Activated T-cell treated with anti-CD3 and anti-CD28 coated beads for 4 hours (primary cell): ENCODE data around the gene ZNF599.
"Not testable (repeated sequence)": the region's sequence is repeated elsewhere in the genome, so short reads cannot be mapped to it uniquely, and the experiment has no call there.

ENCODE experiments used
- DNase-seq: peaks from one replicate; pipeline ENCODE4 v3.0.0-alpha.2; 2020

The ZNF599 gene

GRCh38 chr19:34772697-34773554 lies at the start of gene ZNF599:
TSS of gene ZNF599 (minus strand) at chr19:34773215. CDS start at chr19:34772841, 374 bp downstream.
- peak; percentile 82 for DNase-seq

DNA sequence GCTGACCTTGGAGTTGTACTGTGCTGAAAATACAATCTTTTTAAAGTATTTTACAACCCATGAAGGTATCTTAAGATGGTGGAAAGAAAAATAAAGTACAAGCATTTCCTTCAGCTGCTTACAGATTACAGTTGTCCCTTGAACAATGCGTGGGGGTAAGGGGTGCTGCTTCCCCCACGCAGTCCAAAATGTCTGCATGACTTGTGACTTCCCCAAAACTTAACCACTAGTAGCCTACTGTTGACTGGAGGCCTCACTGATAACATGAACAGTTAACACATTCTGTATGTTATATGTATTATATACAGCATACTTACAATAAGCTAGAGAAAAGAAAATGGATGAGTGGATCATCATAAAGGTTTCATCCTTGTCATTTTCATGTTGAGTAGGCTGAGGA lies 45.3 kb upstream of the ZNF599 start:
- no peak for DNase-seq

GRCh38 chr19:34816708-34817107 lies 43.7 kb upstream of the ZNF599 start:
- no peak for DNase-seq

GRCh38 chr19:34808566-34808965 lies 35.6 kb upstream of the ZNF599 start:
- no peak for DNase-seq

GRCh38 chr19:34806976-34807860 lies 34.2 kb upstream of the ZNF599 start:
- DNase-seq, result no peak

DNA sequence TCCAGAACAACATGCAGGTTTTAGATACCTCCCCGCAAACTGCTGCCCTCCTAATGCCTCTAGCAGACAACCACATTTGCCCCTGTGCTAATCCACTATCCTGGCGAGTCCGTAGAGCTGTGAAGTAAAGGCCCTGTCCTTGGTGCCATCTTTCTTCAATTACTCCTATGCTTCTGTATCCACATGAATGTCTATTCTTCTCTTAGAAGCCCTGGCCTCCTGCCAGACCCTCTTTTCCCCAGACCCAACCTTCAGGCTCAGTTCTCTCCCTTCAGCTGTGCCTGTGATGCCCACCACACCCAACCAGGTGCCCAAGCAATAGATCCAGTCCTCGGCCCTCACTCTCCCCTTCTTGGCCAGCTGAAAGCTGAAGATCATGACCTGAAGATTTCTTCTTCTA lies 31.1 kb upstream of the ZNF599 start:
- DNase-seq, result no peak

DNA sequence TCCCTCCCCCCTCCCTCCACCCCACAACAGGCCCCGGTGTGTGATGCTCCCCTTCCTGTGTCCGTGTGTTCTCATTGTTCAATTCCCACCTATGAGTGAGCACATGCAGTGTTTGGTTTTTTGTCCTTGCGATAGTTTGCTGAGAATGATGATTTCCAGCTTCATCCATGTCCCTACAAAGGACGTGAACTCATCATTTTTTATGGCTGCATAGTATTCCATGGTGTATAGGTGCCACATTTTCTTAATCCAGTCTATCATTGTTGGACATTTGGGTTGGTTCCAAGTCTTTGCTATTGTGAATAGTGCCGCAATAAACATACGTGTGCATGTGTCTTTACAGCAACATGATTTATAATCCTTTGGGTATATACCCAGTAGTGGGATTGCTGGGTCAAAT lies 23.9 kb upstream of the ZNF599 start:
- DNase-seq, result not testable (repeated sequence)

DNA sequence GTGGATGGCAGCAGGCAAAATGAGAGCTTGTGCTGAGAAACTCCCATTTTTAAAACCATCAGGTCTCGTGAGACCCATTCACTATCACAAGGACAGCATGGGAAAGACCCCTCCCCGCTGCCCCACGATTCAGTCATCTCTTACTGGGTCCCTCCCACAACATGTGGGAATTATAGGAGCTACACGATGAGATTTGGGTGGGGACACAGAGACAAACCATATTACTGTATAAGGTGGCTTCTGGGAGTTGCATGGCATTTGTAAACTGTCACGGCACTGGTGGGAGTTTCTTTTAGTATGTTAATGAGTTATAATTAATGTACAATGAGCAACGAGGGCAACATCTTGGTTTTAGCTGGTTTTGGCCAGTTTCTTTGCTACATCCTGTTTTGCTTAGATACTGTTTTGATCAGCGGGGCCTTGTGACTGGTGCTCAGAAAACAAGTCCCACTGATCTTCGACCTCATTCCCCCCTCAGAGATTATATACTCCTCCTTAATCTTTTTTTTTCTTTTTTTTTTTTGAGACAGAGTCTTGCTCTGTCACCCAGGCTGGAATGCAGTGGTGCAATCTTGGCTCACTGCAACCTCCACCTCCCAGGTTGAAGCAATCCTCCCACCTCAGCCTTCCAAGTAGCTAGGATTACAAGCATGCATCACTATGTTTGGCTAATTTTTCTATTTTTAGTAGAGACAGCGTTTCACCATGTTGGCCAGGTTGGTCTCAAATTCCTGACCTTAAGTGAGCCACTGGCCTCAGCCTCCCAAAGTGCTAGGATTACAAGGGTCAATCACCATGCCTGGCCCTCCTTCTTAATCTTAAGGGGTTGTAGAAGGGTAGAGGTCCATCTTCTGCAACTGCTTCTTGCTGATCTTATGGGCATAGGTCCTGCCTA lies 21.3 kb upstream of the ZNF599 start:
- no peak for DNase-seq

- no peak for DNase-seq
Measured at GRCh38 chr19:34793565-34793964, 20.6 kb upstream of the ZNF599 start.

DNA sequence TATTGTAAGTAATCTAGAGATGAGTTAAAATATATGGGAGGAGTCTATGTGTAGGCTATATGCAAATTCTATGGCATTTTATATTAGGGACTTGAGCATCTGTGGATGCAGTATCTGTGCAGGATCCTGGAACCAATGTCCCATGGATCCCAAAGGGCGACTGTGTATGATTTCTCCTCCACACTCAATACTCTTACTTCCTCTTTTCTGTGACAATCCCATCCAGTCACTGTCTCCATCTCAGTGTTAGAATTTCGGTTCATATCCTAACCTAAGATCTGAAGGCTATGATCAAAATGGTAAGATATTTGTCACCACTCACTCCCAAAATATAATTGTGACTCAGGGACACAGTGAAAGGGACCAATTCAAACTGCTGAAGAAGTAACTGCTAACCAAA lies 15.1 kb upstream of the ZNF599 start:
- DNase-seq, result no peak

GRCh38 chr19:34787059-34787824 lies 14.2 kb upstream of the ZNF599 start:
- DNase-seq, result no peak

DNA sequence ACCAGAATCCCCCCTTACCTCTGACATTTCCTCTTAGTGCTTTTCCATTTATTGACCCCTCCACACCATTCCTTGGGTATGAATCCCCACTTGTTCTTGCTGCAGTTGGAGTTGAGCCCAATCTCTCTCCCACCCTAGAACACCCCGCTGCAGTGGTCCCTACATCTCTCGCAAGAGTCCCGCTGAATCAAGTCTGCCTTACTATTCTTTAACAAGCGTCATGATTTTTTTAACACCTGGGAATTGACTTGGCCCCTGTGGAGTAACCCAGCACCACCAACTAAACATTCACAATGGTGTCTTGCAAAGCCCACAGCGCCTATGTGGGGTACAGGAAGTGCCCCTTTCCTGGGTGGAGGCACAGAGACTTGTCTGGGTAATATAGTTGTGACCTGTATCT lies 13.2 kb upstream of the ZNF599 start:
- no peak for DNase-seq

DNA sequence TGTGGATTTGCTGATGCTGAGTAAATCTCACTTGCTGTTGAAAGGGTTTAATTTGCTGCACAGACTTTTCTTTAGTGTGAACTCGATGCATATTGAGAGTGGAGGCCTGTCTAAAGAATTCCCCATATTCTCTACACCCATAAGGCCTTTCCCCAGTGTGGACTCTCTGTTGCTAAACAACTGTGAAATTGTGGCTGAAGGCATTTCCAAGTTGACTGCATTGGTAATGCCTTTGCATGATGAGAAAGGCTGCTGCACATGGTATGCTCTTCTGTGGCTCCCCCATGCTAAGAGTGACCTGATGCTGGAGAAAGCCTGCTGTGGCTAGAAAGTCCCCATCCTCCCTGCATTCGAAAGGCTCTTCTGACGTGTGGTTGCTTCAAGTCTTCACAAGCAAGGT lies 6.6 kb upstream of the ZNF599 start:
- DNase-seq, result no peak

DNA sequence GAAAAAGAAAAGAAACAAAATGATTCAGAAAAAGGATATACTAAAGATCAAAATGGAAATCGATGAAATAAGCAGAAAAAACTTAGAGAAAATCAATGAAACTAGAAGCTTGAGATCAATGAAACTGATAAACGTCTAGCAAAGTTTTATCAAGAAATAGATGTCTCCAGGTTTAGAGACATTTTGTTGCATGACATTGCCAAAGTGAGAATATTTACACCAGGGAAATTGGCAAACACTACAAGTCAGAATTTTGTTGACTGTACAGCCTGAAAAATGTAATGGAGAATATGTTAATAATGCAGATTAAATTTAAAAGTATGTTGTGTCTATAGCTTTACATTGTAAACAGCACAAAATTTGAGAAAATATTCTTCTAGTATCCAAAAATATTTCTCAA lies 5.3 kb upstream of the ZNF599 start:
- no peak for DNase-seq

DNA sequence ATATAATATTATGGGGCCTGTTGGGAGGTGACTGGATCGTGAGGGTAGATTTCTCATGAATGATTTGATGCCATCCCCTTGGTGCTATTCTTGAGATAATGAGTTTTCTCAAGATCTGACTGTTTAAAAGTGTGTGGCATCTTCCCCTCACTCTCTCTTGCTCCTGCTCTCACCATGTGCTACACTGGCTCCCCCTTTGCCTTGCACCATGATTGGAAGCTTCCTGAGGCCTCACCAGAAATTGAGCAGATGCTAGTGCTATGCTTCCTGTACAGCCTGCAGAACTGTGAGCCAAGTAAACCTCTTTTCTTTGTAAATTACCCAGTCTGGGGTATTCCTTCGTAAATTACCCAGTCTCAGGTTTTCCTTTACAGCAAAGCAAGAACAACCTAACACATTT lies 1.8 kb upstream of the ZNF599 start:
- DNase-seq, result no peak

DNA sequence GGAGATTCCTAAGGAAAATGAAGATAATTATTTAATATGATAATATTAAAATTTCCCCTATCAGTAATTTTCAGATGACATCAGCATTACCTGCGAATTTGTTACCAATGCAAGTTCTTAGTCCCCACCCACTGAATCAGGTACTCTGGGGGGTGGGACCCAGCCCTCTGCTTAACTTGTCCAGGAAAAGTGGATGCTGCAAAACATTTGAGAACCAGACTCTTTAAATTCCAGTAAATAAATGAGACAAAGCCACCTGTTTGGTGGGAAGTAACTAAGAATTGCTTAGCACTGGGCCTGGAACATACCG lies 495 bp upstream of the ZNF599 start:
- DNase-seq, result no peak

DNA sequence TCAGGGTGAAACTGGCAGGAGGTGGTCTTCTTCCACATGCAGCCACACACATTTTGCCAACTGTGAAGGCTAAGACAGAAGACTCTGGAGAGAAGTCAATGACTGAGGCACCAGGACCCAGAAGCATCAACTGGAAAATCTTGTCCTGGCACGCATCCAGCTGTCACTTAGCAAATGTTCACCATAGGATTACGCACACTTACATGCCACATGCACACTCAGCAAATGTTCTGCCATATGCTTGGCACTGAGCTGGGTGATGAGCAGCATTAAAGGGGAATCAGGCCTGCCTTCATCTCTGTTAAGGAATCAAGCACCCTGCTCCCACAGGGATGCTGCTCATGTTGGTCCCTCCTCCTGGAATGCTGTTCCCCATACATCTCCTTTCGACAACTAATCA lies 5.1 kb downstream of the ZNF599 start:
- DNase-seq, result no peak

DNA sequence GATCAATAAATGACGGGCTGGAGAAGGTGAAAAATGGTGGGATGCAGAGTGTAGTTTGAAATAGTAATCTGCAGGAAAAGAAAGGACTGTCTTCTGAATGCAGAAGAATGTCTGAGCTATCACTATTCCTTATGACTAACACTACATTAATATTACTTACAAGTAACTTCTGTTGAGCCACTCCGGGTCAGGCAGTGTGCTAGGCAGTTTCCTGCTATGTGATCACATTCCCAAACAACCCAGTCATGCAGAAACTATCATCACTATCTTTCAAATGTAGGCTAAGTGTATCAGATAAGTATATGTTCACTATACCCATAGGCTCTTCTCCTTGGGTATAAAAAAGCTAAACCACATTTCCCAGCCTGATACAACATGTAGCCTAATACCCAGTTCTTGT lies 6.6 kb downstream of the ZNF599 start:
- DNase-seq, result no peak

GRCh38 chr19:34759218-34759917 lies 13.6 kb downstream of the ZNF599 start:
- no peak for DNase-seq

GRCh38 chr19:34757441-34757840 lies 15.6 kb downstream of the ZNF599 start:
- no peak for DNase-seq

- DNase-seq, result no peak
Measured at GRCh38 chr19:34744896-34745690, 27.9 kb downstream of the ZNF599 start.
